ENCODE results near the gene P4HA2. TPM values are rescaled to one million over a fixed set of nuclear protein-coding genes. Genes with fewer than 3 reads are reported as not detected.

The P4HA2 gene
- total and polyA plus RNA-seq, 2 donors (not counting 1 experiment from before 2014, with no cell fraction given), result 184 to 553 TPM

DNA sequence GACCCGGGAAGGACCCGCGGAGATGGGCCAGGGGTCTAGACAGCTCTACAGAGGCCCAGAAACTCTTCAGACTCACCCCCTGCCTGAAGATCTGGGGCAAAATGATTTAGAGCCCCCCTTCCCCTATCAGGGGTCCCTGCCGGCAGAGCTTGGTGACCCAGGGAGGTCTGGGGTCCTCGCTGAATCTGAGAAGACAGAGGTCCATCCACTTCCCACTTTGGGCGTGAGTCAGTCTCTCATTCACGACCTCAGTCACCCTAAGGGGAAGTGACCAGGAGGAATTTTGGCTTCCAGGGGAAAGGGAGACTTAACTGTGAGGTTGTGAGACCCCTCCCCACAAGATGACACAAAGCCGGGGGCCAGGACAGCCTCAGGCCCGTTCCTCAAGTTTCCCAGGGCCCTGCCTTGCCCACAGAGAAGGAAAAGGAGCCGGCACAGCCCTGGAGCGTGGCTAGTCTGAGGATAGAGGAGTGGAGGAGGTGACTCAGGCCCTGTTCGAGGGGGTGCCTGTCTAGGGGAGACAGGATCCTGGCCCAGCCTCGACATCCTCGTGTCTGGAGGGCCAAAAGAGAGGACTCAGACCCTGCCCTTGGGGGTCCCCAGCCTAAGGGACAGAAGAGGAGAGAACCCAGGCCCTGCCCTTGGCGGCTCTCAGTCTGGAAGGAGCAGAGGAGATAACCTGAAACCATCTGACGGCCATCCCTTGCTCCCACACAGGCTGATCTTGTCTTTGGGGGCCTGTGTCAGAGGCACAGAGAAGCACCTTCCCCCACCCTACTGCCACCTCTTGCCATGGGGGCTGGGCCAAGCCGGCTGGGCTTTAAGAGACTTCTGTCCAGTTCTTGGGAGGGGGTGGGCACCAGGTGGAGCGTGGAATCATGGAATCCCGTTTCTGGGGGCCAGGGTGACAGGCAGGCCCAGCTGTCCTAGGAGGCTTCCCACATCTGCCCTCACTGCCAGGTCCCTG is 30.7 kb upstream of the P4HA2 start:
- no peaks in the 10 kb centered on the region for H3K27me3 ChIP-seq (ENCODE audit: control insufficient read depth, insufficient read depth, low read length)
- no peaks in the 10 kb centered on the region for H4K20me1 ChIP-seq (ENCODE audit: control insufficient read depth, extremely low read depth, insufficient read depth, low read length)
- peak overlapping the region; percentile 75 for H3K9ac ChIP-seq (ENCODE audit: insufficient read depth, low read length)
- H3K4me2 ChIP-seq (ENCODE audit: extremely low read depth, insufficient read depth, low read length), result peak overlapping the region; percentile 91
- no peaks in the 10 kb centered on the region for H3K9me3 ChIP-seq (ENCODE audit: control insufficient read depth, insufficient read depth, low read depth, low read length)
- H3K4me3 ChIP-seq (replicated peaks in 1 of 4; ENCODE audit: control extremely low read depth in 1 of 4, insufficient read depth in 1 of 4, low read depth in 3 of 4, low read length in 4 of 4), result peak overlapping the region; percentile 62 to 80 (median 73)
- H3K27ac ChIP-seq (ENCODE audit: insufficient read depth, low read length), result peak overlapping the region; percentile 99
- peaks cover 32% of the 10 kb centered on the region for H3K4me1 ChIP-seq (ENCODE audit: control insufficient read depth, extremely low read depth, insufficient read depth, low read length)
- H3K79me2 ChIP-seq (ENCODE audit: control insufficient read depth, insufficient read depth, low read length), result peaks cover 12% of the 10 kb centered on the region
- H3K36me3 ChIP-seq (ENCODE audit: control insufficient read depth, insufficient read depth, low read length), result no peaks in the 10 kb centered on the region
- no peak overlapping the region for H2AFZ ChIP-seq (ENCODE audit: low read length)
- TF ChIP-seq EZH2 (IDR thresholded peaks at IDR 0.05; ENCODE audit: low read length, missing control alignments) (no peak), CTCF (conservative IDR thresholded peaks at IDR 0.05 in 1 of 2, IDR thresholded peaks at IDR 0.05 in 1 of 2; ENCODE audit: low read depth in 1 of 2, low read length in 2 of 2) (no peak)
- peak; percentile 55 to 68 for DNase-seq (ENCODE audit: low read depth in 2 of 2)

- Histone ChIP-seq H3K4me2 (ENCODE audit: extremely low read depth, insufficient read depth, low read length) (peak within 1 kb of the TSS; percentile 91), H3K9ac (ENCODE audit: insufficient read depth, low read length) (peak within 1 kb of the TSS; percentile 75), H4K20me1 (ENCODE audit: control insufficient read depth, extremely low read depth, insufficient read depth, low read length) (no peaks in the 10 kb centered on the region), H2AFZ (ENCODE audit: low read length) (no peak within 1 kb of the TSS), H3K27ac (ENCODE audit: insufficient read depth, low read length) (peak within 1 kb of the TSS; percentile 99), H3K9me3 (ENCODE audit: control insufficient read depth, insufficient read depth, low read depth, low read length) (no peaks in the 10 kb centered on the region), H3K4me1 (ENCODE audit: control insufficient read depth, extremely low read depth, insufficient read depth, low read length) (peaks cover 27% of the 10 kb centered on the region), H3K4me3 (replicated peaks in 1 of 4; ENCODE audit: control extremely low read depth in 1 of 4, insufficient read depth in 1 of 4, low read depth in 3 of 4, low read length in 4 of 4) (peak within 1 kb of the TSS; percentile 62 to 80 (median 73)), H3K79me2 (ENCODE audit: control insufficient read depth, insufficient read depth, low read length) (peaks cover 12% of the 10 kb centered on the region), H3K27me3 (ENCODE audit: control insufficient read depth, insufficient read depth, low read length) (no peaks in the 10 kb centered on the region), H3K36me3 (ENCODE audit: control insufficient read depth, insufficient read depth, low read length) (no peaks in the 10 kb centered on the region)
- TF ChIP-seq CTCF (conservative IDR thresholded peaks at IDR 0.05 in 1 of 2, IDR thresholded peaks at IDR 0.05 in 1 of 2; ENCODE audit: low read depth in 1 of 2, low read length in 2 of 2), result no peak
- no peak for TF ChIP-seq EZH2 (IDR thresholded peaks at IDR 0.05; ENCODE audit: low read length, missing control alignments)
- DNase-seq (ENCODE audit: low read depth in 2 of 2), result peak; percentile 40 to 56
Measured at GRCh38 chr5:132257131-132258101, 29.8 kb upstream of the P4HA2 start, which contains the start of gene PDLIM4. TSS of gene PDLIM4 (plus strand) at chr5:132257696. CDS start at chr5:132257735, 39 bp downstream.

Data from fibroblast of lung (primary cell).